Endothelial cell of umbilical vein (primary cell): ENCODE results near the gene RGS10. TPM values are rescaled to one million over a fixed set of nuclear protein-coding genes. Genes with fewer than 3 reads are reported as not detected.

Experiments used
- BruUV-seq: library from RNA; stranded (reverse); fragments of 400-500 nt; replicated peaks from 2 replicates; lab custom pipeline; 2021; lab: Mats Ljungman, UMichigan
- CTCF ChIA-PET: fragments of 300-600, 350-600 bp; sonication (Branson Sonifier 250); formaldehyde crosslinking; loops from one replicate; lab custom pipeline; 2021; ENCODE audit warnings: antibody characterized with exemption, inconsistent platforms; lab: Charles Lee
- POLR2A ChIA-PET: fragments of 300-600, 350-600 bp; sonication (Branson Sonifier 250); formaldehyde crosslinking; loops from one replicate; lab custom pipeline; 2021; ENCODE audit warnings: antibody characterized with exemption, inconsistent platforms; lab: Charles Lee
- DNase-seq: peaks from one replicate; pipeline ENCODE4 v3.0.0-alpha.2; 2011; ENCODE audit warnings: low read depth, low spot score
- FAIRE-seq: peaks from 2 replicates; lab custom pipeline; 2011; peaks lifted over from hg19 to GRCh38; lab: Jason Lieb, UNC
- H2AFZ ChIP-seq: 2 replicates; pipeline ENCODE4 v1.6.0; 2012; ENCODE audit warnings: low read depth, low read length, control low read depth, inconsistent platforms
- H3K27ac ChIP-seq: 2 replicates; pipeline ENCODE4 v1.5.1; 2011; ENCODE audit warnings: low read depth, mild to moderate bottlenecking, control low read depth, low read length, moderate library complexity; ENCODE audit not compliant: insufficient read depth
- H3K27me3 ChIP-seq, 2 experiments: 2 replicates each; pipeline versions ENCODE4 v1.6.0 to v1.6.1; 2011; ENCODE audit warnings: low read length in 2 of 2, mixed read lengths in 1 of 2; ENCODE audit not compliant: control insufficient read depth in 2 of 2, insufficient read depth in 2 of 2
- H3K36me3 ChIP-seq, 2 experiments: 2 replicates in 1 of 2; 3 replicates in 1 of 2; pipeline ENCODE4 v1.5.1; 2011; ENCODE audit warnings: low read length in 2 of 2, mild to moderate bottlenecking in 1 of 2, moderate library complexity in 1 of 2; ENCODE audit not compliant: control insufficient read depth in 2 of 2, insufficient read depth in 2 of 2; ENCODE audit errors: extremely low read depth in 1 of 2
- H3K4me1 ChIP-seq: 3 replicates; pipeline ENCODE4 v1.5.1; 2011; ENCODE audit warnings: mild to moderate bottlenecking, low read length; ENCODE audit not compliant: control insufficient read depth, insufficient read depth; ENCODE audit errors: extremely low read depth
- H3K4me2 ChIP-seq: 2 replicates; pipeline ENCODE4 v1.6.1; 2011; ENCODE audit warnings: low read length, control low read depth, mixed read lengths; ENCODE audit not compliant: insufficient read depth
- H3K4me3 ChIP-seq, 3 experiments: fragments of 200-600 bp in 1 of 3; sonication (generic), shearing (Covaris generic) in 1 of 3; replicated peaks in 1 of 3; 2 replicates each; pipeline ENCODE4 v1.5.1; 2011 to 2016; ENCODE audit warnings: control low read depth in 3 of 3, low read length in 3 of 3, mild to moderate bottlenecking in 2 of 3, inconsistent platforms in 1 of 3, low read depth in 1 of 3, moderate library complexity in 1 of 3; ENCODE audit not compliant: insufficient read depth in 1 of 3
- H3K79me2 ChIP-seq: 2 replicates; pipeline ENCODE4 v1.6.0; 2012; ENCODE audit warnings: low read length, inconsistent platforms; ENCODE audit not compliant: control insufficient read depth, insufficient read depth
- H3K9ac ChIP-seq: replicated peaks from 2 replicates; pipeline ENCODE3; 2011; ENCODE audit warnings: low read length, control low read depth; ENCODE audit not compliant: insufficient read depth; ENCODE audit errors: extremely low read depth
- H3K9me1 ChIP-seq: replicated peaks from 3 replicates; pipeline ENCODE4 v1.6.0; 2011; ENCODE audit warnings: mild to moderate bottlenecking, low read length; ENCODE audit not compliant: control insufficient read depth, insufficient read depth; ENCODE audit errors: extremely low read depth
- H3K9me3 ChIP-seq: replicated peaks from 2 replicates; pipeline ENCODE4 v1.5.1; 2012; ENCODE audit warnings: low read length, inconsistent platforms; ENCODE audit not compliant: control insufficient read depth, insufficient read depth
- H4K20me1 ChIP-seq: replicated peaks from 2 replicates; pipeline ENCODE3; 2011; ENCODE audit warnings: mild to moderate bottlenecking, low read length; ENCODE audit not compliant: control insufficient read depth, insufficient read depth; ENCODE audit errors: extremely low read depth
- CTCF ChIP-seq, 2 donors: IDR thresholded peaks; 1 replicate in 1 of 2; 2 replicates in 1 of 2; pipeline ENCODE4 v1.5.1; 2011; ENCODE audit warnings: low read length in 2 of 2, mild to moderate bottlenecking in 2 of 2, moderate library complexity in 2 of 2, control low read depth in 1 of 2, inconsistent platforms in 1 of 2, low read depth in 1 of 2; ENCODE audit not compliant: insufficient read depth in 1 of 2; ENCODE audit errors: extremely low read depth in 1 of 2
- EZH2 ChIP-seq: IDR thresholded peaks from 2 replicates; pipeline ENCODE4 v1.6.1; 2012; ENCODE audit warnings: borderline replicate concordance, low read depth, mild to moderate bottlenecking, moderate library complexity, low read length, inconsistent platforms; ENCODE audit not compliant: severe bottlenecking
- FOS ChIP-seq: IDR thresholded peaks from 2 replicates; pipeline ENCODE4 v1.6.1; 2011; ENCODE audit warnings: mild to moderate bottlenecking, low read length, moderate library complexity, borderline replicate concordance; ENCODE audit not compliant: insufficient read depth
- GATA2 ChIP-seq: IDR thresholded peaks from 2 replicates; pipeline ENCODE4 v1.7.0; 2011; ENCODE audit warnings: low read depth, mild to moderate bottlenecking, moderate library complexity, mixed read lengths, low read length; ENCODE audit not compliant: insufficient read length, insufficient read depth
- JUN ChIP-seq: IDR thresholded peaks from 2 replicates; pipeline ENCODE4 v1.6.1; 2011; ENCODE audit warnings: borderline replicate concordance, low read depth; ENCODE audit not compliant: insufficient read length, insufficient read depth
- MAX ChIP-seq: IDR thresholded peaks from 2 replicates; pipeline ENCODE4 v1.6.1; 2011; ENCODE audit not compliant: insufficient read depth, insufficient read length
- MYC ChIP-seq: IDR thresholded peaks from one replicate; pipeline ENCODE4 v1.6.1; 2011; ENCODE audit warnings: mild to moderate bottlenecking, low read depth, low read length
- POLR2A ChIP-seq: IDR thresholded peaks from 2 replicates; pipeline ENCODE4 v1.6.1; 2012; ENCODE audit warnings: low read depth, mild to moderate bottlenecking, control low read depth, low read length
- POLR2AphosphoS5 ChIP-seq: IDR thresholded peaks from 2 replicates; pipeline ENCODE4 v1.6.1; 2012; ENCODE audit warnings: low read depth, mild to moderate bottlenecking, control low read depth, low read length, moderate library complexity; ENCODE audit not compliant: insufficient read depth
- dilution Hi-C: fragments of 300-500 bp; cut with MboI; formaldehyde crosslinking; loops from one replicate; pipeline ENCODE4 v1.15.0; 2019; ENCODE audit warnings: low sequenced_read_pairs; ENCODE audit not compliant: extremely low pct_ligation_motif_present
- intact Hi-C: fragments of 100-400 bp; cut with micrococcal nuclease; formaldehyde crosslinking; loops from one replicate; pipeline ENCODE4 v1.10.0; 2022
- polyA plus RNA-seq, 4 experiments: library from polyadenylated mRNA; depleted of rRNA in 3 of 4; stranded (reverse) in 3 of 4; unstranded in 1 of 4; fragments of >200 nt; gene quantifications; 2 replicates each; pipeline versions ENCODE4 v1.2.1 to v1.2.3, GENCODE V29; 2011 to 2012; ENCODE audit warnings: missing spikeins in 1 of 4
- total RNA-seq: library from RNA; stranded (reverse); gene quantifications from 2 replicates; pipeline ENCODE4 v1.2.3, GENCODE V29; 2021

RGS10 gene
- total and polyA plus RNA-seq, 2 donors (not counting 3 experiments of a cell fraction or from before 2014, with no cell fraction given): 7.8 to 22.4 TPM

GRCh38 chr10:119507115-119507514 is 35.4 kb downstream of the RGS10 start:
- Histone ChIP-seq H4K20me1 (no peaks in the 10 kb centered on the region), H3K27me3 (no peaks in the 10 kb centered on the region), H3K4me2 (no peak overlapping the region), H2AFZ (no peak overlapping the region), H3K4me3 (no peak overlapping the region), H3K36me3 (no peaks in the 10 kb centered on the region), H3K79me2 (no peaks in the 10 kb centered on the region), H3K9me1 (no peaks in the 10 kb centered on the region), H3K4me1 (no peaks in the 10 kb centered on the region), H3K9me3 (no peaks in the 10 kb centered on the region), H3K9ac (no peak overlapping the region), H3K27ac (no peak overlapping the region)
- intact Hi-C loops: no loop called here
- dilution Hi-C loops: no loop called here
- DNase-seq (no peak), FAIRE-seq (no peak)
- ChIA-PET CTCF (interaction anchor here (1.0 kb wide), 1 partner anchor 14 kb away, joined by 3 read pairs; no protein-coding TSS in a partner anchor), POLR2A (no interaction called here)
- no peak for TF ChIP-seq FOS
- no peak for TF ChIP-seq POLR2A
- TF ChIP-seq POLR2AphosphoS5: no peak
- TF ChIP-seq JUN: no peak
- TF ChIP-seq GATA2: no peak
- no peak for TF ChIP-seq CTCF (IDR thresholded peaks at IDR 0.05; ENCODE audit: extremely low read depth in 1 of 2, insufficient read depth in 1 of 2, low read depth in 1 of 2, low read length in 2 of 2)
- TF ChIP-seq MYC: no peak
- TF ChIP-seq MAX: no peak
- no peak for TF ChIP-seq EZH2
- no TSS peak for BruUV-seq
